ENCODE measurements around the gene C16orf74. TPM values are rescaled to one million over a fixed set of nuclear protein-coding genes. Genes with fewer than 3 reads are reported as not detected.
A peak's percentile ranks its signal among the peaks of the same experiment; 100 is the strongest.

C16orf74 gene
- total and polyA plus RNA-seq, 4 donors: 2.6 to 7.9 (median 3.4) TPM

- H3K4me3 ChIP-seq: no peak overlapping the region
- peaks cover 0 to 4% (median 0%) of the 10 kb centered on the region in 3 donors for H3K27me3 ChIP-seq (ENCODE audit: control insufficient read depth in 3 of 3, insufficient read depth in 3 of 3, low read length in 2 of 3)
- peaks cover 0 to 5% (median 2%) of the 10 kb centered on the region in 4 donors for H3K36me3 ChIP-seq (ENCODE audit: control insufficient read depth in 4 of 4, insufficient read depth in 4 of 4, low read length in 4 of 4)
- TF ChIP-seq CTCF (IDR thresholded peaks at IDR 0.05; ENCODE audit: control extremely low read depth, extremely low read depth): no peak
- no peak overlapping the region for H3K9ac ChIP-seq (ENCODE audit: insufficient read depth in 1 of 2, low read length in 2 of 2)
- 69 to 83% methylated on average over 16 of the region's 16 CpGs for WGBS, 2 donors
- H3K27ac ChIP-seq (ENCODE audit: low read depth in 1 of 2, low read length in 1 of 2): no peak overlapping the region
- DNase-seq: peak in 2 of 3 donors; percentile 42 to 49
- no peak for ATAC-seq (ENCODE audit: insufficient read depth, low FRiP score)
- H3K4me1 ChIP-seq (ENCODE audit: control insufficient read depth in 5 of 5, insufficient read depth in 5 of 5, low read length in 5 of 5): no peaks in the 10 kb centered on the region
- H3K9me3 ChIP-seq (ENCODE audit: control insufficient read depth in 4 of 4, insufficient read depth in 3 of 4, low read length in 3 of 4): peaks cover 0 to 9% (median 2%) of the 10 kb centered on the region in 4 donors
These were observed 43.3 kb downstream of the C16orf74 start for GRCh38 chr16:85707528-85708095.

GRCh38 chr16:85706449-85707034, 44.4 kb downstream of the C16orf74 start:
- Histone ChIP-seq H3K36me3 (ENCODE audit: control insufficient read depth in 4 of 4, insufficient read depth in 4 of 4, low read length in 4 of 4) (peaks cover 0 to 2% (median 0%) of the 10 kb centered on the region in 4 donors), H3K9me3 (ENCODE audit: control insufficient read depth in 4 of 4, insufficient read depth in 3 of 4, low read length in 3 of 4) (peaks cover 0 to 5% (median under 1%) of the 10 kb centered on the region in 4 donors), H3K4me1 (ENCODE audit: control insufficient read depth in 5 of 5, insufficient read depth in 5 of 5, low read length in 5 of 5) (no peaks in the 10 kb centered on the region), H3K27me3 (ENCODE audit: control insufficient read depth in 3 of 3, insufficient read depth in 3 of 3, low read length in 2 of 3) (peaks cover 0 to 4% (median 0%) of the 10 kb centered on the region in 3 donors), H3K4me3 (no peak overlapping the region), H3K9ac (ENCODE audit: insufficient read depth in 1 of 2, low read length in 2 of 2) (no peak overlapping the region), H3K27ac (ENCODE audit: low read depth in 1 of 2, low read length in 1 of 2) (no peak overlapping the region)
- no peak for TF ChIP-seq CTCF (IDR thresholded peaks at IDR 0.05; ENCODE audit: control extremely low read depth, extremely low read depth)
- WGBS, 2 donors: 95 to 96% methylated on average over 11 of the region's 11 CpGs
- ATAC-seq (ENCODE audit: insufficient read depth, low FRiP score): no peak
- no peak for DNase-seq

GRCh38 chr16:85704900-85705846, 45.7 kb downstream of the C16orf74 start:
- Histone ChIP-seq H3K4me1 (ENCODE audit: control insufficient read depth in 5 of 5, insufficient read depth in 5 of 5, low read length in 5 of 5) (no peaks in the 10 kb centered on the region), H3K4me3 (no peak overlapping the region), H3K27ac (ENCODE audit: low read depth in 1 of 2, low read length in 1 of 2) (no peak overlapping the region), H3K36me3 (ENCODE audit: control insufficient read depth in 4 of 4, insufficient read depth in 4 of 4, low read length in 4 of 4) (peaks cover 0 to 2% (median 0%) of the 10 kb centered on the region in 4 donors), H3K9ac (ENCODE audit: insufficient read depth in 1 of 2, low read length in 2 of 2) (no peak overlapping the region), H3K27me3 (ENCODE audit: control insufficient read depth in 3 of 3, insufficient read depth in 3 of 3, low read length in 2 of 3) (peaks cover 0 to 2% (median 0%) of the 10 kb centered on the region in 3 donors), H3K9me3 (ENCODE audit: control insufficient read depth in 4 of 4, insufficient read depth in 3 of 4, low read length in 3 of 4) (peaks cover 0 to 7% (median under 1%) of the 10 kb centered on the region in 4 donors)
- TF ChIP-seq CTCF (IDR thresholded peaks at IDR 0.05; ENCODE audit: control extremely low read depth, extremely low read depth): no peak
- ATAC-seq (ENCODE audit: insufficient read depth, low FRiP score) (no peak), DNase-seq (no peak)
- 92 to 94% methylated on average over 20 of the region's 20 CpGs for WGBS, 2 donors

All from lung (tissue), 12 donors.